IMR-90 (cell line): ENCODE data around the gene EPHB1. TPM values are rescaled to one million over a fixed set of nuclear protein-coding genes. Genes with fewer than 3 reads are reported as not detected.

Source experiments
- ATAC-seq: fragments of 200-7000 bp; cut with Tn5 transposase; 2 replicates; pipeline ENCODE4 v1.9.1; 2020; ENCODE audit warnings: low read depth, mild to moderate bottlenecking, moderate library complexity
- BruUV-seq: library from RNA; stranded (reverse); fragments of 400-500 nt; replicated peaks from 2 replicates; lab custom pipeline; 2021; lab: Mats Ljungman, UMichigan
- CTCF ChIA-PET: fragments of 300-600 bp; formaldehyde crosslinking; extraction: SDS; loops from one replicate; lab custom pipeline; 2021; ENCODE audit warnings: antibody characterized with exemption; lab: Yijun Ruan, JAX
- POLR2A ChIA-PET: fragments of 300-600 bp; sonication (Branson Sonifier 250); formaldehyde crosslinking; loops from one replicate; lab custom pipeline; 2022; ENCODE audit warnings: antibody characterized with exemption; ENCODE audit not compliant: unreplicated experiment; lab: Charles Lee
- DNase-seq: peaks from one replicate; pipeline ENCODE4 v3.0.0; 2013
- H2AFZ ChIP-seq: replicated peaks from 2 replicates; pipeline ENCODE3; 2013; ENCODE audit warnings: low read length, mild to moderate bottlenecking; ENCODE audit not compliant: poor library complexity
- H2AK5ac ChIP-seq: 2 replicates; pipeline ENCODE4 v1.6.1; 2013; ENCODE audit warnings: low read depth, low read length, inconsistent platforms
- H2AK9ac ChIP-seq: replicated peaks from 2 replicates; pipeline ENCODE3; 2013; ENCODE audit warnings: mild to moderate bottlenecking, low read depth, low read length, moderate library complexity; ENCODE audit not compliant: poor library complexity
- H2BK120ac ChIP-seq: 2 replicates; pipeline ENCODE4 v1.6.1; 2013; ENCODE audit warnings: low read depth, low read length, inconsistent platforms
- H2BK15ac ChIP-seq: 3 replicates; pipeline ENCODE4 v1.6.1; 2013; ENCODE audit warnings: low read depth, low read length, inconsistent platforms
- H2BK20ac ChIP-seq: 2 replicates; pipeline ENCODE4 v1.6.1; 2013; ENCODE audit warnings: low read depth, mild to moderate bottlenecking, inconsistent platforms, low read length, moderate library complexity
- H2BK5ac ChIP-seq: 2 replicates; pipeline ENCODE4 v1.6.1; 2013; ENCODE audit warnings: mild to moderate bottlenecking, low read depth, low read length, inconsistent platforms; ENCODE audit not compliant: poor library complexity, severe bottlenecking
- H3K14ac ChIP-seq: replicated peaks from 2 replicates; pipeline ENCODE4 v1.6.1; 2013; ENCODE audit warnings: low read depth, low read length, inconsistent platforms
- H3K18ac ChIP-seq: 2 replicates; pipeline ENCODE4 v1.6.1; 2013; ENCODE audit warnings: low read depth, low read length, control low read depth
- H3K23ac ChIP-seq: 2 replicates; pipeline ENCODE4 v1.6.1; 2013; ENCODE audit warnings: low read depth, low read length, inconsistent platforms
- H3K27ac ChIP-seq: 2 replicates; pipeline ENCODE4 v1.5.1; 2013; ENCODE audit warnings: mild to moderate bottlenecking, control low read depth, low read length; ENCODE audit not compliant: insufficient read depth
- H3K27me3 ChIP-seq: 2 replicates; pipeline ENCODE4 v1.6.1; 2013; ENCODE audit warnings: low read length; ENCODE audit not compliant: control insufficient read depth, insufficient read depth
- H3K36me3 ChIP-seq: 2 replicates; pipeline ENCODE4 v1.6.1; 2013; ENCODE audit warnings: low read length, mixed read lengths; ENCODE audit not compliant: control insufficient read depth, insufficient read depth
- H3K4ac ChIP-seq: 2 replicates; pipeline ENCODE4 v1.6.1; 2013; ENCODE audit warnings: low read depth, low read length, inconsistent platforms
- H3K4me1 ChIP-seq: 2 replicates; pipeline ENCODE4 v1.6.1; 2013; ENCODE audit warnings: low read length, mixed read lengths; ENCODE audit not compliant: control insufficient read depth, insufficient read depth
- H3K4me2 ChIP-seq: 2 replicates; pipeline ENCODE4 v1.6.1; 2013; ENCODE audit warnings: low read depth, mild to moderate bottlenecking, control low read depth, low read length, moderate library complexity
- H3K4me3 ChIP-seq: 2 replicates; pipeline ENCODE4 v1.5.1; 2013; ENCODE audit warnings: low read depth, mild to moderate bottlenecking, control low read depth, low read length, moderate library complexity; ENCODE audit not compliant: insufficient read depth
- H3K56ac ChIP-seq: 2 replicates; pipeline ENCODE4 v1.6.1; 2013; ENCODE audit warnings: low read length, inconsistent platforms; ENCODE audit not compliant: insufficient read depth; ENCODE audit errors: extremely low read depth
- H3K79me1 ChIP-seq, 2 experiments: 2 replicates each; pipeline ENCODE4 v1.6.1; 2013; ENCODE audit warnings: low read length in 2 of 2, inconsistent platforms in 1 of 2, low read depth in 1 of 2
- H3K9ac ChIP-seq: 2 replicates; pipeline ENCODE4 v1.6.1; 2013; ENCODE audit warnings: low read depth, low read length, control low read depth
- H3K9me1 ChIP-seq: 2 replicates; pipeline ENCODE4 v1.6.1; 2013; ENCODE audit warnings: low read length, inconsistent platforms; ENCODE audit not compliant: insufficient read depth
- H3K9me3 ChIP-seq: 2 replicates; pipeline ENCODE4 v1.6.1; 2013; ENCODE audit warnings: low read length; ENCODE audit not compliant: control insufficient read depth, insufficient read depth
- H4K20me1 ChIP-seq: 2 replicates; pipeline ENCODE4 v1.6.1; 2013; ENCODE audit warnings: low read length, inconsistent platforms; ENCODE audit not compliant: insufficient read depth
- H4K5ac ChIP-seq: 2 replicates; pipeline ENCODE4 v1.6.1; 2013; ENCODE audit warnings: mild to moderate bottlenecking, low read depth, low read length, control low read depth
- H4K8ac ChIP-seq, 2 experiments: 2 replicates each; pipeline ENCODE4 v1.6.1; 2013; ENCODE audit warnings: low read depth in 2 of 2, low read length in 2 of 2, control low read depth in 1 of 2, inconsistent platforms in 1 of 2
- H4K91ac ChIP-seq: 2 replicates; pipeline ENCODE4 v1.6.1; 2013; ENCODE audit warnings: low read depth, low read length, inconsistent platforms; ENCODE audit not compliant: insufficient read depth
- BHLHE40 ChIP-seq: fragments of 150-350 bp; IDR thresholded peaks from 2 replicates; pipeline ENCODE4 v1.6.1; 2016; ENCODE audit warnings: mild to moderate bottlenecking, low read depth, low read length
- CEBPB ChIP-seq: IDR thresholded peaks from 2 replicates; pipeline ENCODE4 v1.6.1; 2012; ENCODE audit warnings: low read depth, low read length, improper control_type of control experiment
- CHD1 ChIP-seq: IDR thresholded peaks from 2 replicates; pipeline ENCODE4 v1.6.1; 2012; ENCODE audit warnings: low read depth, low read length, improper control_type of control experiment
- CTCF ChIP-seq: conservative IDR thresholded peaks from 2 replicates; pipeline ENCODE4 v1.5.1; 2012; ENCODE audit warnings: mild to moderate bottlenecking, low read depth, low read length, improper control_type of control experiment
- MXI1 ChIP-seq: IDR thresholded peaks from 2 replicates; pipeline ENCODE4 v1.6.1; 2012; ENCODE audit warnings: low read depth, mild to moderate bottlenecking, low read length, moderate library complexity, borderline replicate concordance
- POLR2A ChIP-seq: IDR thresholded peaks from 2 replicates; pipeline ENCODE4 v1.6.1; 2012; ENCODE audit warnings: mild to moderate bottlenecking, low read depth, low read length
- RAD21 ChIP-seq: IDR thresholded peaks from 2 replicates; pipeline ENCODE4 v1.6.1; 2012; ENCODE audit warnings: low read length, improper control_type of control experiment
- RCOR1 ChIP-seq: IDR thresholded peaks from 2 replicates; pipeline ENCODE4 v1.6.1; 2012; ENCODE audit warnings: mild to moderate bottlenecking, low read length, improper control_type of control experiment; ENCODE audit not compliant: insufficient replicate concordance
- SMC3 ChIP-seq: fragments of 150-350 bp; IDR thresholded peaks from 2 replicates; pipeline ENCODE4 v1.6.1; 2016; ENCODE audit warnings: low read depth, mild to moderate bottlenecking, antibody characterized with exemption, low read length, moderate library complexity
- USF2 ChIP-seq: fragments of 150-350 bp; IDR thresholded peaks from 2 replicates; pipeline ENCODE4 v1.6.1; 2017; ENCODE audit warnings: mild to moderate bottlenecking, antibody characterized with exemption, low read length, low read depth
- WGBS, 2 experiments: methylation state at CpG; one replicate each; pipeline versions ENCODE4 v1.1.5 to v1.1.7; 2013; ENCODE audit warnings: missing lambda C conversion rate in 2 of 2; ENCODE audit not compliant: insufficient read length in 1 of 2; ENCODE audit errors: extremely low coverage in 2 of 2; 5-methylcytosine and 5-hydroxymethylcytosine counted together
- dilution Hi-C: fragments of 300-500 bp; cut with HindIII; formaldehyde crosslinking; loops from one replicate; pipeline ENCODE4 v1.14.3; 2018; ENCODE audit warnings: low sequenced_read_pairs; ENCODE audit not compliant: unreplicated experiment
- in situ Hi-C: fragments of 300-500 bp; cut with MboI; formaldehyde crosslinking; loops from 3 replicates; pipeline ENCODE4 v1.14.3; 2019; ENCODE audit warnings: low sequenced_read_pairs, inconsistent platforms, mixed read lengths
- intact Hi-C: fragments of 100-400 bp; cut with micrococcal nuclease; formaldehyde crosslinking; loops from 2 replicates; pipeline ENCODE4 v1.10.0; 2022
- polyA plus RNA-seq, 3 experiments: library from polyadenylated mRNA; depleted of rRNA; stranded (reverse); fragments of >200 nt; gene quantifications; 2 replicates each; pipeline ENCODE4 v1.2.3, GENCODE V29; 2012; ENCODE audit warnings: low replicate concordance in 1 of 3
- total RNA-seq: library from RNA; depleted of rRNA; stranded (reverse); fragments of >200 nt; gene quantifications from 2 replicates; pipeline ENCODE4 v1.2.3, GENCODE V29; 2012
- TF ChIP-seq, protein P1 (sequence below): fragments of 150-350 bp; IDR thresholded peaks from 2 replicates; pipeline ENCODE4 v1.6.1; 2016; ENCODE audit warnings: low read depth, mild to moderate bottlenecking, low read length, moderate library complexity, borderline replicate concordance

Gene EPHB1
- total and polyA plus RNA-seq, 2 of the 4 experiments (the other 2 are of a cell fraction) = 0.17 to 0.36 TPM

DNA sequence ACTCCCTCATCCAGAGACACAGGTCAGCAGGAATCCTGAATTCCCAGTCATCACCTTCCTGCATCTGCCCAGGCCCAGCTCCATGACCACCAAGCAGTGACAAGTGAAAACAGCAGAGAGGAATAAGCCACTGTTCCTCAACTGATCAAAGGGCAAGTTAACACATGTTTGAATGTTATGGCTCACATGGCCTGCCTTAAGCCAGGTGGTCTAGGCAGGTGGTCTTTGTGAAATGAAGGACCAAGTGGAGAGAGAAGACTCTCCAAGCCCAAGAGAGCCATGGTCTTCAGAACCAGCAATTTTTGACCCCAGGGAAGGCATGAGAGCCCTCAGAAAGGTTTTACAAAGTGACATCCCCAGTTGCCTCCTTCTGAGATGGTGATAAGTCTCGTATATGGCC lies 161.8 kb downstream of the EPHB1 start:
- no peak for ATAC-seq
- CTCF ChIA-PET = no interaction called here
- intact Hi-C loops = no loop called here

More for the DNA sequence above, 161.8 kb downstream of the EPHB1 start:
- Histone ChIP-seq H3K9ac (no peak overlapping the region), H3K79me1 (no peaks in the 10 kb centered on the region), H2BK20ac (no peak overlapping the region), H2AK9ac (no peak overlapping the region), H2BK15ac (no peak overlapping the region), H3K9me1 (no peaks in the 10 kb centered on the region), H2BK5ac (no peak overlapping the region), H2BK120ac (no peak overlapping the region), H3K56ac (no peak overlapping the region), H4K8ac (no peak overlapping the region), H3K4me2 (no peak overlapping the region), H3K18ac (no peak overlapping the region), H3K4me1 (no peaks in the 10 kb centered on the region), H4K20me1 (no peaks in the 10 kb centered on the region), H3K27me3 (no peaks in the 10 kb centered on the region), H3K27ac (no peak overlapping the region), H3K14ac (no peak overlapping the region), H3K4me3 (no peak overlapping the region), H4K5ac (no peak overlapping the region), H4K91ac (no peak overlapping the region), H2AFZ (no peak overlapping the region), H3K36me3 (no peaks in the 10 kb centered on the region), H2AK5ac (no peak overlapping the region), H3K23ac (no peak overlapping the region), H3K4ac (no peak overlapping the region), H3K9me3 (no peaks in the 10 kb centered on the region)
- in situ Hi-C loops = loop anchor here (25.0 kb wide), 1 partner anchor 105 kb away; no protein-coding TSS in a partner anchor
- WGBS, 2 experiments = no CpG with 5 or more reads among the region's 1 CpG
- no TSS peak for BruUV-seq
- dilution Hi-C loops = no loop called here
- no peak for TF ChIP-seq CEBPB
- TF ChIP-seq POLR2A = no peak
- no peak for TF ChIP-seq SMC3
- no peak for TF ChIP-seq RAD21
- no peak for TF ChIP-seq USF2
- TF ChIP-seq, protein P1, sequence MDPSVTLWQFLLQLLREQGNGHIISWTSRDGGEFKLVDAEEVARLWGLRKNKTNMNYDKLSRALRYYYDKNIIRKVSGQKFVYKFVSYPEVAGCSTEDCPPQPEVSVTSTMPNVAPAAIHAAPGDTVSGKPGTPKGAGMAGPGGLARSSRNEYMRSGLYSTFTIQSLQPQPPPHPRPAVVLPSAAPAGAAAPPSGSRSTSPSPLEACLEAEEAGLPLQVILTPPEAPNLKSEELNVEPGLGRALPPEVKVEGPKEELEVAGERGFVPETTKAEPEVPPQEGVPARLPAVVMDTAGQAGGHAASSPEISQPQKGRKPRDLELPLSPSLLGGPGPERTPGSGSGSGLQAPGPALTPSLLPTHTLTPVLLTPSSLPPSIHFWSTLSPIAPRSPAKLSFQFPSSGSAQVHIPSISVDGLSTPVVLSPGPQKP = no peak
- no peak for TF ChIP-seq MXI1
- no peak for TF ChIP-seq BHLHE40
- TF ChIP-seq CHD1 = no peak
- no peak for TF ChIP-seq CTCF
- TF ChIP-seq RCOR1 = no peak
- DNase-seq = no peak
- POLR2A ChIA-PET = no interaction called here
